Large intestine (tissue), 1 donor: ENCODE data around the gene XKR7. TPM values are rescaled to one million over a fixed set of nuclear protein-coding genes. Genes with fewer than 3 reads are reported as not detected.

ENCODE experiments used
- polyA plus RNA-seq: library from polyadenylated mRNA; unstranded; fragments of 120-200 nt; gene quantifications from one replicate; pipeline ENCODE4 v1.2.1, GENCODE V29; 2013

Gene XKR7
- polyA plus RNA-seq, 1 donor = 0.81 TPM

Other genes with a start within 250 kb of the XKR7 start
- gene BCL2L1, start 245.3 kb upstream of the XKR7 start, polyA plus RNA-seq = 58.5 TPM
- gene TPX2, start 228.9 kb upstream of the XKR7 start, polyA plus RNA-seq = 21.8 TPM
- gene MYLK2, start 148.8 kb upstream of the XKR7 start, polyA plus RNA-seq = 0.21 TPM
- 0.96 TPM for gene FOXS1, start 122.5 kb upstream of the XKR7 start, polyA plus RNA-seq
- gene DUSP15, start 97.6 kb upstream of the XKR7 start, polyA plus RNA-seq = 11.2 TPM
- gene TTLL9, start 97.5 kb upstream of the XKR7 start, polyA plus RNA-seq = 1.0 TPM
- 15.5 TPM for gene PDRG1, start 16.1 kb upstream of the XKR7 start, polyA plus RNA-seq
- gene CCM2L, start 42.3 kb downstream of the XKR7 start, polyA plus RNA-seq = 2.9 TPM
- 10.8 TPM for gene HCK, start 84.1 kb downstream of the XKR7 start, polyA plus RNA-seq
- 72.7 TPM for gene TM9SF4, start 141.6 kb downstream of the XKR7 start, polyA plus RNA-seq
- 118 TPM for gene PLAGL2, start 239.6 kb downstream of the XKR7 start, polyA plus RNA-seq
- 147 TPM for gene POFUT1, start 239.7 kb downstream of the XKR7 start, polyA plus RNA-seq